Heart left ventricle (tissue), 16 donors: Measurements from ENCODE around the gene CNRIP1. TPM values are rescaled to one million over a fixed set of nuclear protein-coding genes. Genes with fewer than 3 reads are reported as not detected.
"Not testable (repeated sequence)": the region's sequence is repeated elsewhere in the genome, so short reads cannot be mapped to it uniquely, and the experiment has no call there.

Experiments used
- ATAC-seq, 4 donors: fragments of 200-7000 bp; cut with Tn5 transposase; one replicate each; pipeline ENCODE4 v1.9.1; 2020 to 2022; ENCODE audit warnings: moderate library complexity in 4 of 4, mild to moderate bottlenecking in 3 of 4, moderate number of reproducible peaks in 1 of 4
- DNase-seq, 5 donors: peaks; one replicate each; pipeline ENCODE4 v3.0.0-alpha.2; 2020
- H3K27ac ChIP-seq, 12 donors: fragments of 200-600 bp; sonication (generic) in 4 of 12; one replicate each; pipeline versions ENCODE4 v1.5.0 to v1.8.0; 2016 to 2022; ENCODE audit warnings: mild to moderate bottlenecking in 2 of 12
- H3K27me3 ChIP-seq, 9 donors: fragments of 200-600 bp; sonication (generic) in 2 of 9; one replicate each; pipeline versions ENCODE4 v1.5.1 to v1.8.0; 2016 to 2022; ENCODE audit warnings: mild to moderate bottlenecking in 3 of 9
- H3K36me3 ChIP-seq, 9 donors: fragments of 200-600 bp; sonication (generic) in 2 of 9; one replicate each; pipeline versions ENCODE4 v1.5.0 to v1.8.0; 2018 to 2022; ENCODE audit warnings: mild to moderate bottlenecking in 2 of 9
- H3K4me1 ChIP-seq, 12 donors: fragments of 200-600 bp; sonication (generic) in 4 of 12; one replicate each; pipeline versions ENCODE4 v1.5.0 to v1.8.0; 2016 to 2022; ENCODE audit warnings: mild to moderate bottlenecking in 3 of 12
- H3K4me3 ChIP-seq, 12 donors: fragments of 200-600 bp; sonication (generic) in 4 of 12; one replicate each; pipeline versions ENCODE4 v1.5.0 to v1.8.0; 2017 to 2022; ENCODE audit warnings: mild to moderate bottlenecking in 9 of 12, moderate library complexity in 4 of 12
- H3K9me3 ChIP-seq, 12 donors: fragments of 200-600 bp; sonication (generic) in 4 of 12; one replicate each; pipeline versions ENCODE4 v1.5.0 to v1.8.0; 2016 to 2022; ENCODE audit warnings: mild to moderate bottlenecking in 1 of 12
- CTCF ChIP-seq, 12 donors: fragments of 200-600 bp; sonication (generic) in 4 of 12; IDR thresholded peaks; one replicate each; pipeline versions ENCODE4 v1.5.0 to v1.8.0; 2018 to 2022; ENCODE audit warnings: antibody characterized with exemption in 12 of 12, mild to moderate bottlenecking in 5 of 12
- POLR2A ChIP-seq, 2 donors: fragments of 450-650 bp; IDR thresholded peaks; one replicate each; pipeline ENCODE4 v1.6.1; 2017; ENCODE audit warnings: antibody characterized with exemption in 2 of 2, mild to moderate bottlenecking in 2 of 2, moderate library complexity in 2 of 2
- WGBS, 4 donors: extraction: QIAGEN DNeasy Blood & Tissue Kit in 2 of 4; methylation state at CpG; one replicate each; pipeline versions ENCODE4 v1.1.5 to v1.1.7; 2013 to 2018; 5-methylcytosine and 5-hydroxymethylcytosine counted together
- intact Hi-C, 10 donors: fragments of 100-400 bp; cut with DNase I; formaldehyde crosslinking; loops; one replicate each; pipeline versions ENCODE4 v1.11.1 to v1.14.2; 2022
- polyA plus RNA-seq, 2 donors: library from polyadenylated mRNA; stranded (reverse); fragments of 200-250 nt; gene quantifications; one replicate each; pipeline ENCODE4 v1.2.3, GENCODE V29; 2013
- total RNA-seq, 9 donors: library from RNA; depleted of rRNA in 2 of 9; stranded (reverse); fragments of >200 nt in 2 of 9; fragmentation: NEBNext Ultra II Directional in 3 of 9; extraction: Animal tissue kit (Norgen Biotek cat#: 25700) in 3 of 9; gene quantifications; one replicate each; pipeline versions ENCODE4 v1.1.0 to v1.2.4, GENCODE V29; 2016 to 2023
- donor health status: ischemic (EF 13 %, LVEDD 7.1; RV severe dilation, severe dysfunction).
- donor health status: healthy with polysubstance abuse.
- donor health status: DM: no; HTN: yes; CAD: no.
- donor health status: DM: no; HTN: no; CAD: no.
- donor health status: ischemic (EF 25% LVEDD 6.9; RV normal size, moderate dysfunction).
- donor health status: ischemic (EF 25% LVEDD 5.7; RV mildly dilated, moderate dysfunction).
- donor health status: healthy.
- donor health status: DM: yes; HTN: yes; CAD: no.
- donor health status: ischemic (EF 35%, LVEDD 5.7; RV mildly dilated, moderate dysfunction).
- donor health status: nonischemic (EF 11% LVEDD 7.7; RV severe dilation, severe dysfunction).
- donor health status: DM: yes; HTN: yes; CAD: no.
- donor health status: PGD.
- donor health status: ischemic (EF 29% LVEDD 5.4; RV normal size, mild dysfunction).
- donor health status: nonischemic (EF 23%, LVEDD 6.1; RV moderate dilation, normal function).

Gene CNRIP1
- total and polyA plus RNA-seq, 11 donors, result 5.8 to 17.3 (median 7.7) TPM

GRCh38 chr2:68356599-68357239 lies 37.0 kb upstream of the CNRIP1 start:
- Histone ChIP-seq H3K9me3 (no peaks in the 10 kb centered on the region), H3K27me3 (no peaks in the 10 kb centered on the region), H3K4me3 (no peak overlapping the region), H3K4me1 (no peaks in the 10 kb centered on the region), H3K36me3 (no peaks in the 10 kb centered on the region), H3K27ac (no peak overlapping the region)
- TF ChIP-seq POLR2A (IDR thresholded peaks at IDR 0.05), result no peak
- no peak for TF ChIP-seq CTCF (IDR thresholded peaks at IDR 0.05)
- intact Hi-C loops, result loop anchor here in 6 of 10 donors (5.0 to 10.0 kb wide), 2 partner anchors 232 to 234 kb away; no protein-coding TSS in a partner anchor
- DNase-seq, result no peak
- WGBS, 4 donors, result 94 to 98% (median 95%) methylated on average over 4 of the region's 4 CpGs
- no peak for ATAC-seq

DNA sequence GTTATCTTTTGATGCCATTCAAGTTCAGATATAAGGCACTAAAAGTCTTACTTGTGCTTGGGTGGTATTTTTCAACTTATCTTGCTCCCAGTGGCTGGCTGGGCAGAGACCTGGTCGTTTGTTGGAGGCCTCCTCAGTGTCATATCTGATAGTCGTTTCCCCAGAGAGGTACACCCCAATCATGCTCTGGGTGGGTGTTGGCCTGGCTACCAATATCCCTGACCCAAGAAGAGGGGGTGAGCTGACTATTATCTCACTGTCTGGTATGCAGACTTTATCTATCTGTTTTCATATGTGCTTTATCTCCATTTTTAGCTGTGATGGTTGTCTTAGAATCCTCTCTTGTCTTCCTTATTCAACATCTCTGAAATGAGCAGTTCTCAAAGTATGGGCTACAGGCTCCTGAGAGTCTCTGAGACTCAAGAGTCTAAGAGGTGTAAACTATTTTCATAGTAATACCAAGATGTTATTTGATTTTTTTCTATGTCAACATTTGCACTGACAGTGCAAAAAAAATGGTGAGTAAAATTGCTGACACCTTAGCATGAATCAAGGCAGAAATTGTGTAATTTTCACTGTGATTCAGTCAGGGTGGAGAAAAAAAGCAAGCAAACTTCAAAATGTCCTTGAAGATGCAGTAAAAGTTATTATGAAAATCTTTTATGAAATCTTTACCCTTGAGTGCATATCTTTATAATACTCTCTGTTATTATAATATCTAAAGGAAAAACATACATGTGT lies 33.1 kb upstream of the CNRIP1 start:
- no peak for ATAC-seq
- Histone ChIP-seq H3K4me3 (no peak overlapping the region), H3K27me3 (no peaks in the 10 kb centered on the region), H3K4me1 (no peaks in the 10 kb centered on the region), H3K36me3 (no peaks in the 10 kb centered on the region), H3K27ac (no peak overlapping the region), H3K9me3 (peaks cover 0 to 4% (median 0%) of the 10 kb centered on the region in 12 donors)
- no peak for DNase-seq
- 15 to 25% (median 21%) methylated on average over 2 of the region's 2 CpGs for WGBS, 4 donors
- no peak for TF ChIP-seq POLR2A (IDR thresholded peaks at IDR 0.05)
- TF ChIP-seq CTCF (IDR thresholded peaks at IDR 0.05), result no peak
- intact Hi-C loops, result loop anchor here in 2 of 10 donors (10.0 kb wide), 1 partner anchor 228 kb away; no protein-coding TSS in a partner anchor

DNA sequence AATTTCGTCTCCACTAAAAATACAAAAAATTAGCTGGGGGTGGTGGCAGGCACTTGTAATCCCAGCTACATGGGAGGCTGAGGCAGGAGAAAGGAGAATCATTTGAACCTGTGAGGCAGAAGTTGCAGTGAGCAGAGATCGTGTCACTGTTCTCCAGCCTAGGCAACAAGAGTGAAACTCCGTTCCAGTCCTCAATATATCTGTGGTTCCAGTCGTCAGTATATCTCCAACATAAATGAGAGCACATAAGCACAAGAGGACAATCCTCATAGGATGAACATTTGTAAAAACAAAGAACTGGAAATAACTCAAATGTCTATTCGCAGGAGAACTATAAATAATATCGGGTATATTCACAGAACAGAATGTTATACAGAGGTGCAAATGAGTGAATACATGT lies 32.2 kb upstream of the CNRIP1 start:
- Histone ChIP-seq H3K27me3 (no peaks in the 10 kb centered on the region), H3K4me3 (no peak overlapping the region), H3K9me3 (peaks cover 0 to 4% (median 0%) of the 10 kb centered on the region in 12 donors), H3K4me1 (no peaks in the 10 kb centered on the region), H3K36me3 (no peaks in the 10 kb centered on the region), H3K27ac (no peak overlapping the region)
- intact Hi-C loops, result loop anchor here in 2 of 10 donors (10.0 kb wide), 1 partner anchor 227 kb away; no protein-coding TSS in a partner anchor
- 75 to 85% (median 81%) methylated on average over 6 of the region's 6 CpGs for WGBS, 4 donors
- TF ChIP-seq CTCF (IDR thresholded peaks at IDR 0.05) (no peak), POLR2A (IDR thresholded peaks at IDR 0.05) (no peak)
- DNase-seq (no peak), ATAC-seq (no peak)

DNA sequence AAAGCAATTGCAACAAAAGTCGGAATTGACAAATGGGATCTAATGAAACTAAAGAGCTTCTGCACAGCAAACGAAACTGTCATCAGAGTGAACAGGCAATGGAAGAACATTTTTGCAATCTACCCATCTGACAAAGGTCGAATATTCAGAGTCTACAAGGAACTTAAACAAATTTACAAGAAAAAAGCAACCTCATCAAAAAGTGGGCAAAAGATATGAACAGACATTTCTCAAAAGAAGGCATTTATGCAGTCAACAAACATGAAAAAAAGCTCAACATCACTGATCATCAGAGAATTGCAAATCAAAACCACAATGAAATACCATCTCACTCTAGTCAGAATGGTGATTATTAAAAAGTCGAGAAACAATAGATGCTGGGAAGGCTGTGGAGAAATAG lies 29.3 kb upstream of the CNRIP1 start:
- H3K27me3 ChIP-seq, intact Hi-C loops, DNase-seq, H3K9me3 ChIP-seq, H3K4me3 ChIP-seq, H3K27ac ChIP-seq, H3K36me3 ChIP-seq, ATAC-seq, H3K4me1 ChIP-seq: not testable (repeated sequence)
- 91 to 93% (median 92%) methylated on average over 4 of the region's 4 CpGs for WGBS, 4 donors
